Thyroid gland (tissue), 4 donors: Measurements from ENCODE around the gene CCT7.

Experiments used
- POLR2A ChIP-seq, 2 donors: fragments of 450-650 bp; IDR thresholded peaks; one replicate each; pipeline ENCODE4 v1.6.1; 2017; ENCODE audit warnings: antibody characterized with exemption in 2 of 2, mild to moderate bottlenecking in 2 of 2, moderate library complexity in 1 of 2
- TF ChIP-seq, protein P1 (sequence below), 6 experiments: fragments of 200-600 bp in 3 of 6; fragments of 450-650 bp in 3 of 6; sonication (generic) in 3 of 6; IDR thresholded peaks; one replicate each; pipeline ENCODE4 v1.5.1; 2016 to 2019; ENCODE audit warnings: antibody characterized with exemption in 6 of 6, mild to moderate bottlenecking in 2 of 6, inconsistent platforms in 1 of 6, moderate library complexity in 1 of 6

DNA sequence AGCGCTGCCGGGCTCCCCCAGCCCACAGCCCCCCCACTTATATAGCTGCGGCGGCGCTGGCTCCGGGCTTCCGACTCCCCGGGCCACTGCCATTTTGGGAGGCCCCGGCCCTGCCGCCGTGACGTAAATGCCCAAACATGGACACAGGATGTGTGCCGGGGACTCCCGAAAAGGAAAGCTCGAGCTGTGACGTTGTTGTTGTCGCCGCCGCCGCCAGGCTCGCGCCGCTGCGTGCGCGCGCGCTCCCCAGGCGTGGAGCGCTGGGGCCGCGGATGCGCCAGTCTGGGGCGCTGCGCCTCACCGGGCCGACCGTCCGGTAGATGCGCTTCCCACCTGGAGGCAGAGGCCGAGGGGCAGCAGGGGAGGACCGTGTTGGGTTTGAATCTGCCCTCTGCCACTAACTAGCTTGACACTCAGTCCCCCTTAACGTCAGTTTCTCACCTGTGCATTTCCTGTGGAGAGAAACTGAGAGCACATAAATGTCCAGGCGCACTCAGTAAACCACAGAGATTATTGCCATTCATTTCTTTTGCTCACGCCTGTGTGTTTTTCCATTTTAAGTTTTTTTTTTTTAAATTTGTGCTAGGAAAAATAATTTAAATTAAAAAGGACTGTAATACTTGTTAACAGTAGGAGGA, 59.5 kb downstream of the CCT7 start, which contains the start of gene EGR4:
- TF ChIP-seq, protein P1, sequence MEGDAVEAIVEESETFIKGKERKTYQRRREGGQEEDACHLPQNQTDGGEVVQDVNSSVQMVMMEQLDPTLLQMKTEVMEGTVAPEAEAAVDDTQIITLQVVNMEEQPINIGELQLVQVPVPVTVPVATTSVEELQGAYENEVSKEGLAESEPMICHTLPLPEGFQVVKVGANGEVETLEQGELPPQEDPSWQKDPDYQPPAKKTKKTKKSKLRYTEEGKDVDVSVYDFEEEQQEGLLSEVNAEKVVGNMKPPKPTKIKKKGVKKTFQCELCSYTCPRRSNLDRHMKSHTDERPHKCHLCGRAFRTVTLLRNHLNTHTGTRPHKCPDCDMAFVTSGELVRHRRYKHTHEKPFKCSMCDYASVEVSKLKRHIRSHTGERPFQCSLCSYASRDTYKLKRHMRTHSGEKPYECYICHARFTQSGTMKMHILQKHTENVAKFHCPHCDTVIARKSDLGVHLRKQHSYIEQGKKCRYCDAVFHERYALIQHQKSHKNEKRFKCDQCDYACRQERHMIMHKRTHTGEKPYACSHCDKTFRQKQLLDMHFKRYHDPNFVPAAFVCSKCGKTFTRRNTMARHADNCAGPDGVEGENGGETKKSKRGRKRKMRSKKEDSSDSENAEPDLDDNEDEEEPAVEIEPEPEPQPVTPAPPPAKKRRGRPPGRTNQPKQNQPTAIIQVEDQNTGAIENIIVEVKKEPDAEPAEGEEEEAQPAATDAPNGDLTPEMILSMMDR (IDR thresholded peaks at IDR 0.05): no peak
- no peak for TF ChIP-seq POLR2A (IDR thresholded peaks at IDR 0.05)
